Muscle layer of colon (tissue), 2 donors: ENCODE measurements around the gene ZNF512.
"Not testable (repeated sequence)": the region's sequence is repeated elsewhere in the genome, so short reads cannot be mapped to it uniquely, and the experiment has no call there.

Experiments used
- H3K27ac ChIP-seq: one replicate; pipeline ENCODE4 v1.7.0; 2013; ENCODE audit warnings: low read depth, mild to moderate bottlenecking, low read length, moderate library complexity
- H3K27me3 ChIP-seq, 2 donors: one replicate each; pipeline ENCODE4 v1.7.0; 2013; ENCODE audit warnings: low read length in 2 of 2, mild to moderate bottlenecking in 2 of 2; ENCODE audit not compliant: insufficient read depth in 2 of 2, control insufficient read depth in 1 of 2
- H3K36me3 ChIP-seq: one replicate; pipeline ENCODE4 v1.7.0; 2013; ENCODE audit warnings: mild to moderate bottlenecking, low read length; ENCODE audit not compliant: insufficient read depth
- H3K4me1 ChIP-seq: one replicate; pipeline ENCODE4 v1.7.0; 2013; ENCODE audit warnings: mild to moderate bottlenecking, low read length; ENCODE audit not compliant: insufficient read depth
- H3K4me3 ChIP-seq, 2 donors: one replicate each; pipeline ENCODE4 v1.7.0; 2013; ENCODE audit warnings: low read length in 2 of 2, low read depth in 1 of 2, mild to moderate bottlenecking in 1 of 2, moderate library complexity in 1 of 2
- H3K9ac ChIP-seq: one replicate; pipeline ENCODE4 v1.7.0; 2013; ENCODE audit warnings: low read length
- H3K9me3 ChIP-seq: one replicate; pipeline ENCODE4 v1.7.0; 2013; ENCODE audit warnings: mild to moderate bottlenecking, low read length
- donor health status: abdominal sarcoma.
- donor health status: Adenocarcinoma of cecum.

ZNF512 gene

DNA sequence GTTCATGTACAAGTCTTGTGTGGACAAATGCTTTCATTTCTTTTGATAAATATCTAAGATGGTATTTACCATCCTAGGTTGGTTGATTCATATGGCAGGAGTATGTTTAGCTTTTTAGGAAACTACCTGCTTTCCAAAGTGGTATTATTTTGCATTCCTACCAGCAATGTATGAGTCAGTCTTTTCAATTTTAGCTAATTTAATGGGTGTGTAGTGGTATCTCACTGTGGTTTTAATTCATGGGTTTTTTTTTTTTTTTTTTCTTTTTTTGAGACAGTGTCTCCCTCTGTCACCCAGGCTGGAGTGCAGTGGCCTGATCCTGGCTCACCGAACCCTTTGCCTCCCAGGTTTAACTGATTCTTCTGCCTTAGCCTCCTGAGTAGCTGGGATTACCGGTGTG is 4.2 kb downstream of the ZNF512 start:
- no peak overlapping the region for H3K27ac ChIP-seq
- no peaks in the 10 kb centered on the region for H3K27me3 ChIP-seq
- H3K4me1 ChIP-seq = peaks cover 21% of the 10 kb centered on the region
- H3K9ac ChIP-seq = no peak overlapping the region
- H3K9me3 ChIP-seq = no peaks in the 10 kb centered on the region
- no peak overlapping the region for H3K4me3 ChIP-seq
- H3K36me3 ChIP-seq = no peaks in the 10 kb centered on the region

DNA sequence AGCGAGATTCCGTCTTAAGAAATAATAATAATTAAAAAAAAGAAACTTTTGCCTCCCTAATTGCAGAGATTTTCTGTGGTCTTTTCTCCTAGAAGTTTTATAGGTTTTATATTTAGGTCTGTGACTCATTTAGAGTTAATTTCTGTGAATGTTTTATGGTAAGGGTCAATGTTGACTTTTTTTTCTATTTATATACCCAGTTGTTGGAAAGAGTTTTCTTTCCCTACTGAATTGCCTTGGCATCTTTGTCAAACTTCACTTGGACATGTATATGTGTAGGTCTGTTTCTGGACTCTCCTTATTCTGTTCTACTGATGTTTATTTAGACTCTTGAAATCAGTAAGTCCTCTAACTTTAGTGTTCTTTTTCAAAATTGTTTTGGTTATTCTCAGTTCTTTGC is 5.5 kb downstream of the ZNF512 start:
- no peaks in the 10 kb centered on the region for H3K36me3 ChIP-seq
- no peak overlapping the region for H3K9ac ChIP-seq
- no peaks in the 10 kb centered on the region for H3K9me3 ChIP-seq
- H3K27me3 ChIP-seq = no peaks in the 10 kb centered on the region
- H3K4me1 ChIP-seq = peaks cover 21% of the 10 kb centered on the region
- no peak overlapping the region for H3K4me3 ChIP-seq
- H3K27ac ChIP-seq = no peak overlapping the region

DNA sequence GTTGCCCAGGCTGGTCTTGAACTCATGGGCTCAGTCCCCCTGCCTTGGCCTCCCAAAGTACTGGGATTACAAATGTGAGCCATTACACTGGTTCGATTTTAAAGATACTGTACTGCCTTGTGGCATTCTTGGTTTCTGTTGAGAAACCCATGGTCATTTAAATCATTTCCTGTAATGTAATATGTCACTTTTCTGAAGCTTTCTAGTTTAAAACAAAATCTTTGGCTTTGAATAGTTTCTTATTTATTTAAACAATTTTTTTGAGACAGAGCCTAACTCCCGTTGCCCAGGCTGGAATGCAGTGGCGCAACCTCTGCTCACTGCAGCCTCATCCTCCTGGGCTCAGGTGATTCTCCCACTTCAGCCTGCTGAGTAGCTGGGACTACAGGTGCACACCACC is 8.9 kb downstream of the ZNF512 start:
- H3K4me3 ChIP-seq = no peak overlapping the region
- H3K27ac ChIP-seq = no peak overlapping the region
- H3K9ac ChIP-seq = no peak overlapping the region
- H3K27me3 ChIP-seq = no peaks in the 10 kb centered on the region
- H3K4me1 ChIP-seq = no peaks in the 10 kb centered on the region
- H3K9me3 ChIP-seq = no peaks in the 10 kb centered on the region
- H3K36me3 ChIP-seq = no peaks in the 10 kb centered on the region

DNA sequence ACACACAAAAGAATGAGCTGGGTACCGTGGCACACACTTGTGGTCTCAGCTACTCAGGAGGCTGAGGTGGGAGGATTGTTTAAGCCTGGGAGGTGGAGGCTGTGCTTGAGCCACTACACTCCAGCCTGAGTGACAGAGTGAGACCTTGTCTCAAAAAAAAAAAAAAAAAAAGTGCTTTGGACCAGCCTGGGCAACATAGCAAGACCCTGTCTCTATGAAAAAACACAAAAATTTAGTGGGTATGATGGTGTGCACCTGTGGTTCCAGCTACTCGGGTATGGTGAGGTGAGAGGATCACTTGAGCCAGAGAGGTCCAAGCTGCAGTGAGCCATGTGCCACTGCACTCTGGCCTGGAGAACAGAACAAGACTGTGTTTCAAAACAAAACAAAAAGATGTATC is 10.4 kb downstream of the ZNF512 start:
- Histone ChIP-seq H3K9me3 (no peaks in the 10 kb centered on the region), H3K4me3 (no peak overlapping the region), H3K9ac (no peak overlapping the region), H3K27ac (no peak overlapping the region), H3K36me3 (no peaks in the 10 kb centered on the region), H3K4me1 (peaks cover 9% of the 10 kb centered on the region), H3K27me3 (no peaks in the 10 kb centered on the region)

DNA sequence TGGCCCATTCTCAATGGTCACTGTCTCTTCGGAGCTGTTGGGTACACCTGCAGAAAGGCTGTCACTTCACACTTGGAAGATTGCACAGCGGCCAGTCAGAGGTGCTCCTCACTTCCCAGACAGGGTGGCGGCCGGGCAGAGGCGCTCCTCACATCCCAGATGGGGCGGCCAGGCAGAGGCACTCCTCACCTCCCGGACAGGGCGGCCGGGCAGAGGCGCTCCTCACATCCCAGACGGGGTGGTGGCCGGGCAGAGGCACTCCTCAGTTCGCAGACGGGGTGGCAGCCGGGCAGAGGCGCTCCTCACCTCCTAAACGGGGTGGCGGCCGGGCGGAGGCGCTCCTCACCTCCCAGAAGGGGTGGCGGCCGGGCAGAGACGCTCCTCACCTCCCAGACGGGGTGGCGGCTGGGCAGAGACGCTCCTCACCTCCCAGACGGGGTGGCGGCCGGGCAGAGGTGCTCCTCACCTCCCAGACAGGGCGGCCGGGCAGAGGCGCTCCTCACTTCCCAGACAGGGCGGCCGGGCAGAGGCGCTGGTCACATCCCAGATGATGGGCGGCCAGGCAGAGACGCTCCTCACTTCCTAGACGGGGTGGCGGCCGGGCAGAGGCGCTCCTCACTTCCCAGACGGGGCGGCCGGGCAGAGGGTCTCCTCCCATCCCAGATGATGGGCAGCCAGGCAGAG is 11.3 kb downstream of the ZNF512 start:
- H3K27me3 ChIP-seq, H3K27ac ChIP-seq, H3K4me3 ChIP-seq, H3K9ac ChIP-seq, H3K4me1 ChIP-seq, H3K9me3 ChIP-seq, H3K36me3 ChIP-seq: not testable (repeated sequence)

DNA sequence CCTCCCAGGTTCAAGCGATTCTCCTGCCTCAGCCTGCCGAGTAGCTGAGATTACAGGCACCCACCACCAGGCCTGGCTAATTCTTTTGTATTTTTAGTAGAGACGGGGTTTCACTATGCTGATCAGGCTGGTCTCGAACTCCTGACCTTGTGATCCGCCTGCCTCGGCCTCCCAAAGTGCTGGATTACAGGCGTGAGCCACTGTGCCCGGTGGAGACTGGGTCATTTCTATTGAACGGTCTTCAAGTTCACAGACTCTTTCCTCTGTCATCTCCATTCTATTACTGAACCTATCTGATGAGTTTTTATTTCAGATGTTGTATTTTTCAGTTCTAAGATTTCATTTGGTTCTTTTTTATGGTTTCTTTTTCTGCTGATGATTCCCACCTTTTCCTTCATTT is 12.6 kb downstream of the ZNF512 start:
- not testable (repeated sequence) for H3K27me3 ChIP-seq, H3K9ac ChIP-seq, H3K27ac ChIP-seq, H3K4me3 ChIP-seq, H3K4me1 ChIP-seq, H3K9me3 ChIP-seq
- H3K36me3 ChIP-seq = peaks cover 15% of the 10 kb centered on the region

GRCh38 chr2:27596627-27597026 is 13.8 kb downstream of the ZNF512 start:
- H3K4me3 ChIP-seq = no peak overlapping the region
- no peak overlapping the region for H3K27ac ChIP-seq
- peaks cover 9% of the 10 kb centered on the region for H3K4me1 ChIP-seq
- H3K27me3 ChIP-seq = no peaks in the 10 kb centered on the region
- peaks cover 19% of the 10 kb centered on the region for H3K36me3 ChIP-seq
- H3K9me3 ChIP-seq = no peaks in the 10 kb centered on the region
- no peak overlapping the region for H3K9ac ChIP-seq

DNA sequence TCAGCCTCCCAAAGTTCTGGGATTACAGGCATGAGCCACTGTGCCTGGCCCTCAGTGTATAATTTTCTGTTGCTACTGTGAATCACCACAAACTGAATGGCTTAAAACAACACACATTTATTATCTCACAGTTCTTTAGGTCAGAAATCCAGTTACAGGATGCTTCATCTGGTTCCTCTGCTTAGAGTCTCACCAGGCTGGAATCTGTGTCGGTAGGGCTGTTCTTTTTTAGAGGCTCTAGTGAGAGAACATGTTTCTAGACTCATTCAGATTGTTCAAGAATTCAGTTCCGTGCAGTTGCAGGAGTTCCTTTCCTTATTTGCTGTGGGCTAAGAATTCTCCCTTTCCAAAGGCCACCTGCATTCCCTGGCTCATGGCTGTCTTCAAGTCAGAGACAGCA is 23.8 kb downstream of the ZNF512 start:
- H3K9me3 ChIP-seq = no peaks in the 10 kb centered on the region
- no peaks in the 10 kb centered on the region for H3K4me1 ChIP-seq
- H3K9ac ChIP-seq = no peak overlapping the region
- no peak overlapping the region for H3K4me3 ChIP-seq
- no peaks in the 10 kb centered on the region for H3K27me3 ChIP-seq
- no peak overlapping the region for H3K27ac ChIP-seq
- H3K36me3 ChIP-seq = peaks cover 57% of the 10 kb centered on the region

DNA sequence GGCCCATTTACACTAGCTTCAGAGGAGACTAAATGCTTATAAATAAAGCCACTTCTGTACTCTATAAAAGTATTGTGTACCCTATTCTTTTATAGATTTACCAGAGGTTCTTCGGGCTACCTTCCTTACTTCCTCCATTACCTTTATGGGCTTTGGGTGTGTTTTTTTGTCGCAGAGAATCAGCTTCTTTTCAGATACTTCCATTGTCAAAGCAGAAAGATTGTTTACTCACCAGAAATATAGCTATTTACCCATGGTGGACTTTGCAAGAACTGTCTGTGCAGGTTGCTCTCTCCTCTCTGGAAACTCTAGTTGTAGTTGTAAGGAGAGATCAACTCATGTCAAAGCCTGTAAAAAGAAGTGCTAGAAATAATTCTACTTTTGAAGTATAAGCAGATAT is 31.1 kb downstream of the ZNF512 start:
- Histone ChIP-seq H3K9me3 (no peaks in the 10 kb centered on the region), H3K27ac (no peak overlapping the region), H3K36me3 (peaks cover 42% of the 10 kb centered on the region), H3K27me3 (no peaks in the 10 kb centered on the region), H3K9ac (no peak overlapping the region), H3K4me3 (no peak overlapping the region), H3K4me1 (no peaks in the 10 kb centered on the region)

- Histone ChIP-seq H3K27ac (no peak overlapping the region), H3K4me3 (no peak overlapping the region), H3K36me3 (peaks cover 44% of the 10 kb centered on the region), H3K4me1 (no peaks in the 10 kb centered on the region), H3K9me3 (no peaks in the 10 kb centered on the region), H3K9ac (no peak overlapping the region), H3K27me3 (no peaks in the 10 kb centered on the region)
Observed at GRCh38 chr2:27615316-27615715, 32.5 kb downstream of the ZNF512 start.

GRCh38 chr2:27621524-27621923 is 38.7 kb downstream of the ZNF512 start:
- no peak overlapping the region for H3K27ac ChIP-seq
- no peak overlapping the region for H3K4me3 ChIP-seq
- no peaks in the 10 kb centered on the region for H3K9me3 ChIP-seq
- peaks cover 59% of the 10 kb centered on the region for H3K36me3 ChIP-seq
- H3K9ac ChIP-seq = no peak overlapping the region
- H3K27me3 ChIP-seq = no peaks in the 10 kb centered on the region
- H3K4me1 ChIP-seq = no peaks in the 10 kb centered on the region

- Histone ChIP-seq H3K27ac (no peak overlapping the region), H3K4me1 (peaks cover 4% of the 10 kb centered on the region), H3K36me3 (peaks cover 48% of the 10 kb centered on the region)
Observed at GRCh38 chr2:27622921-27623384, 40.1 kb downstream of the ZNF512 start.

More at GRCh38 chr2:27622921-27623384, 40.1 kb downstream of the ZNF512 start:
- Histone ChIP-seq H3K9me3 (no peaks in the 10 kb centered on the region), H3K9ac (no peak overlapping the region), H3K4me3 (no peak overlapping the region), H3K27me3 (no peaks in the 10 kb centered on the region)
